OCI-LY3 (cell line): ENCODE results near the gene APOD.
"Not testable (repeated sequence)": the region's sequence is repeated elsewhere in the genome, so short reads cannot be mapped to it uniquely, and the experiment has no call there.

Source experiments
- CTCF ChIP-seq: fragments of 200-600, 300-600 bp; sonication (generic); IDR thresholded peaks from 2 replicates; pipeline ENCODE4 v1.5.1; 2014; ENCODE audit warnings: antibody characterized with exemption, low read length, low read depth
- EZH2phosphoT487 ChIP-seq: fragments of 200-600 bp; shearing (Covaris generic); IDR thresholded peaks from 2 replicates; pipeline ENCODE4 v1.6.1; 2018; ENCODE audit warnings: antibody characterized with exemption, mixed run types, low read depth

GRCh38 chr3:195590381-195590780, 6.6 kb upstream of the APOD start:
- not testable (repeated sequence) for TF ChIP-seq CTCF, EZH2phosphoT487
